GM21423 (cell line): ENCODE results near the gene SLF2.

Source experiments
- ATAC-seq: cut with Tn5 transposase; IDR thresholded peaks from one replicate; pipeline ENCODE4 v1.9.1; 2021; ENCODE audit warnings: mild to moderate bottlenecking, moderate library complexity; ENCODE audit not compliant: unreplicated experiment

The SLF2 gene, protein sequence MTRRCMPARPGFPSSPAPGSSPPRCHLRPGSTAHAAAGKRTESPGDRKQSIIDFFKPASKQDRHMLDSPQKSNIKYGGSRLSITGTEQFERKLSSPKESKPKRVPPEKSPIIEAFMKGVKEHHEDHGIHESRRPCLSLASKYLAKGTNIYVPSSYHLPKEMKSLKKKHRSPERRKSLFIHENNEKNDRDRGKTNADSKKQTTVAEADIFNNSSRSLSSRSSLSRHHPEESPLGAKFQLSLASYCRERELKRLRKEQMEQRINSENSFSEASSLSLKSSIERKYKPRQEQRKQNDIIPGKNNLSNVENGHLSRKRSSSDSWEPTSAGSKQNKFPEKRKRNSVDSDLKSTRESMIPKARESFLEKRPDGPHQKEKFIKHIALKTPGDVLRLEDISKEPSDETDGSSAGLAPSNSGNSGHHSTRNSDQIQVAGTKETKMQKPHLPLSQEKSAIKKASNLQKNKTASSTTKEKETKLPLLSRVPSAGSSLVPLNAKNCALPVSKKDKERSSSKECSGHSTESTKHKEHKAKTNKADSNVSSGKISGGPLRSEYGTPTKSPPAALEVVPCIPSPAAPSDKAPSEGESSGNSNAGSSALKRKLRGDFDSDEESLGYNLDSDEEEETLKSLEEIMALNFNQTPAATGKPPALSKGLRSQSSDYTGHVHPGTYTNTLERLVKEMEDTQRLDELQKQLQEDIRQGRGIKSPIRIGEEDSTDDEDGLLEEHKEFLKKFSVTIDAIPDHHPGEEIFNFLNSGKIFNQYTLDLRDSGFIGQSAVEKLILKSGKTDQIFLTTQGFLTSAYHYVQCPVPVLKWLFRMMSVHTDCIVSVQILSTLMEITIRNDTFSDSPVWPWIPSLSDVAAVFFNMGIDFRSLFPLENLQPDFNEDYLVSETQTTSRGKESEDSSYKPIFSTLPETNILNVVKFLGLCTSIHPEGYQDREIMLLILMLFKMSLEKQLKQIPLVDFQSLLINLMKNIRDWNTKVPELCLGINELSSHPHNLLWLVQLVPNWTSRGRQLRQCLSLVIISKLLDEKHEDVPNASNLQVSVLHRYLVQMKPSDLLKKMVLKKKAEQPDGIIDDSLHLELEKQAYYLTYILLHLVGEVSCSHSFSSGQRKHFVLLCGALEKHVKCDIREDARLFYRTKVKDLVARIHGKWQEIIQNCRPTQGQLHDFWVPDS

DNA sequence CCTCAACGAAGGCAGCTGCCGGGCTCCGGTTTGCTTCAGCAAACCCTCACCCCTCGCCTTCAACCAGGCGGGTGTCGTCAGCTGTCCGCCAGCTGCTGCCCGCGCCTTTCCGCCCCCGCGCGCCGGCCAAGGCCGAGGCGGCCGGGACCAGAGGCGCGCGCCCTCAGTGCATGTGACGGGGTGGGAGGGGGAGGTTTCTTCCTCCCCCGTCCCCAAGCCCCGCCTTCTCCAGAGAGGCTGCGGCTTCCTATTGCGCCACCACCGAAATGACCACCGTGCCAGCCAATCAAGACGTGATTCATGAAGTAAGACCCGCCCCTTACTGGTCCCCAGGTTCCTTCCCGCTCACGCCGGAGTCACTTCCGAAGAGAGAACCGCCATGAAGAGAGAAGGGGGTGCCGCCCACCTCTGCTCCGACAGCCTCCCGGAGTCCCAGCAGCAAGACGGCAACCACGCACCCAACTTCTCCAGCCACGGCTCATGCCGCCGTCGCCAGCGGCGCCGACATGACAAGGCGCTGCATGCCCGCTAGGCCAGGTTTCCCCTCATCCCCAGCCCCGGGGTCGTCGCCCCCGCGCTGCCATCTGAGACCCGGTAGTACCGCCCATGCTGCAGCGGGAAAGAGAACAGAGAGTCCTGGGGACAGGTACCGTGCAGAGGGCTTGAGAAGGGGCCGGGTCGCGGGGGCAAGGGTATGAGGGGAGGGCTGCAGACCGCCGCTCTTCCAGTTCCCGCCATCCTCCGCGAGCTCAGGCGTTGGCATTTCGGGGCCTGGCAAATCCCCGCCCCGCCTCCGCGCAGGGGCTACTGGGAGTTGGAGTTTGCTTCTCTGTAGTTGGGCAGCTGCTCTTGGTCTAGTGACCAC lies at the start of gene SLF2:
Gene SLF2 (plus strand): TSS at position 359 of the 865 bp plus-strand sequence. CDS start 148 bp downstream, at position 507.
- ATAC-seq: peak; percentile 95

- no peak for ATAC-seq
Observed at GRCh38 chr10:100863433-100863832, 49.3 kb upstream of the SLF2 start.

DNA sequence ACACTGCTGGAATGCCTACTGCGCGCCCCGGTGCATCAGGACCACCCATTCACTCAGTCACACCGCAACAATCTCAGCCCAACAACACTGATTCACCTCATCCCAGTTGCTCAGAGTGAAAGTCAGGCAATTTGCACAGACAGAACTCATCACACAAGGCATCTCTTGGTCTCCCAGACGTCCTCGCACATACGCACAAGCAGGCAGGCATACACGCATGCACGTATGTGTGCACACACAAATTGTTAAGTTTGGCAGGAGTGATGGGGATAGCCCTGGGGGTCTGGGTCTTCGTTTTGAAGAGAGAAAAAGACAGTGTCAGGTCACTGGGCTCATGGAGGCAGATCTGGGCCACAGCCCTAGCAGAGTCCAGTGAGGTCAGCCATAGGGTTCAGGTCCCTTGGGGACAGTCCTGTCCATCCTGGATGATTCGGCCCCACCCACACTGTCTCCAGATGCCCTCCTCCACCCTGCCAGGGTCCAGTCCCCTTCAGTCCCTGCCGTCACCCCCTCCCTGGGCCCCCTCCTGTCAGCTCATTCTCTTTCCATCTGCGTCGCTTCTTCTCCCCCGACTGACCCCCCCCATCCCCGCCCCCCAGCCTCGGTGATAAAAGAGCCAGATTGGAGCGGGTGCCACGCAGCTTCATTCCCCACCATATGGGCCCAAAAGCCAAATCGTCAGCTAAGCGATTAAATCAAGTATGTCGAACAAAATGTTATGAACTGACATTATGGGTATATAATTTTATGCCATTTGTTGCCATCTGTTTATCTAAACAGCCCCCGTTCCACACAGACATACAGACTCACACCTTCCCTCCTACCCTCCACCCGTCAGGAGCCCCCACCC lies 48.5 kb upstream of the SLF2 start:
- ATAC-seq: no peak

- ATAC-seq: no peak
Observed at GRCh38 chr10:100864978-100865377, 47.8 kb upstream of the SLF2 start.

- ATAC-seq: no peak
Observed at GRCh38 chr10:100866010-100866409, 46.8 kb upstream of the SLF2 start.

DNA sequence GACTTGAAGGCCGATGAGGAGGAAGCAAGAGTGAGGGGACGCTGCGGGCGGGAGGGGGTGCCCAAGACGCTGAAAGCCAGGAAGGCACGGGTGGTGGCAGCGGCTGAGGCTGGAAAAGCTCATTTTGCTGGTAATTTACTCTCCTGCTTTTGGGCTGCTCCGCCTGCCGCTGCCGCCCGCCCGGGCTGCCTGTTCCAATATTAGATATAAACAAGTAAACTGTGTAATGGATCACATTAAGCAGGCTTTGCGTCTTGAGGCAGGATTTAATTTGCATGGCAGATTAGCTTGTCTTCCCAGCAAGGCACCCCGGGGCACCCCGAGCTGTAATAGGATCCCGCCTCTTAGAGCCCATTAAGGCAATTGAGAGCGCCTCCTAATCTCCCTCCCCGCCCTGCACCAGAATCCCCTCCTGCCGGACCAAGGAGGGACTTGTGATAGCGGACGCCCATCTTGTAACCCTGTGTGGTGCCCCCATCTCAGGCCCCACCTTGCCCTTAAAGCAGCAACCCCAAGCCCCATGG lies 46.1 kb upstream of the SLF2 start:
- ATAC-seq: no peak

GRCh38 chr10:100867261-100867963 lies 45.4 kb upstream of the SLF2 start:
- ATAC-seq: no peak

DNA sequence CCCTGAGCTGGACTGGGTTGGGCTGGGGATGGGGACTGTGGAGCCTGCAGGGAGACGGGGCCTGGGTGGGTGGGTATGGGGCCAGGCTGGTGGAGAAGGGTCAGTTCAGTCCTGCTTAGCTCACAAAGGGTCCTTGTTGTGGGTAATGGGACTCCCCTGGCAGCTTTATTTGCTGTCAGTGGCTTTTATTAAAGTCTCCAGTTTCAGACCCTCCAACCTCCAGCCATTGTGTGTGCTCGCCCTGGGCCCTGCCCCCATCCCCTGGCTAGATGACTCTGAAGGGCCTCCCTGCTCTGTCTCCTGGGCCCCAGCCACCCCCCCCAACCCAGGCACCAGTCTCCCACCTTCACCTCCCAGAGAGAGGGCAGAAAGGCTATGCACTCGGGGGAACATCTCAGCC lies 44.4 kb upstream of the SLF2 start:
- ATAC-seq: no peak

GRCh38 chr10:100869399-100869798 lies 43.4 kb upstream of the SLF2 start:
- ATAC-seq: no peak

DNA sequence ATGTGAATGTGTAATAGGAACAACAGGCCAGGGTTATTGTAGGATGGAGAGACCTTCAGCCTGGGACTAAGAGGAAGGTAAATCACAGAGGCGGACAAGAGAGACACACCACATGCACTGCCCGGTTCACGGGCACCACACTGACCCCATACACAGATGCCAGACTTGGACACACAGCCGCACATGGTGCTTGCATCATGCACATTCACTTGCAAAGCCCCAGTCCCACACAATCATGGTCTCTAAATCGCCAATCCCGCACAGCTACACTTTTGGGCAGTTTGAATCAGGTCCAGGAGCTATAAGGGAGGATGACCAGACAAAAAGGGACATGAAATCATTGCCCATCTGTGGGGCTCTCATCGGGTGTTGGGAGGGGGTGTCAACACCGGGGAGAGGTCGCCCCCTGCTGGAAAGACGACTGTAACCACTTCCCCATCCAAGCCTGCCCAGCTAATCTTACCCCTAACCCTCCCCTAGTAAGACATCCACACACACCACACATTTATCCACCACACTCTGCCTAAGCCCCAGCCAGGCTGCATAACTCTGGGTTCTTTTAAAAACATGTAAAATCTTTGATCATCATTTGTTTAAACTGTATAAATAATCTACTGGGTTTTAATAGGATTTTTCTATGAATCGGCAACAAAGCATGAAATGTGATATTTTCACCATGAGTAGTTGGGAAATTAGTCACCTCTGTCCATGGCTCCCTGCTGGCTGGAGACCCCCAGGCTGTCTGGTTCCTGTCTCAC lies 40.5 kb upstream of the SLF2 start:
- no peak for ATAC-seq

- no peak for ATAC-seq
Observed at GRCh38 chr10:100873146-100873826, 39.5 kb upstream of the SLF2 start.

DNA sequence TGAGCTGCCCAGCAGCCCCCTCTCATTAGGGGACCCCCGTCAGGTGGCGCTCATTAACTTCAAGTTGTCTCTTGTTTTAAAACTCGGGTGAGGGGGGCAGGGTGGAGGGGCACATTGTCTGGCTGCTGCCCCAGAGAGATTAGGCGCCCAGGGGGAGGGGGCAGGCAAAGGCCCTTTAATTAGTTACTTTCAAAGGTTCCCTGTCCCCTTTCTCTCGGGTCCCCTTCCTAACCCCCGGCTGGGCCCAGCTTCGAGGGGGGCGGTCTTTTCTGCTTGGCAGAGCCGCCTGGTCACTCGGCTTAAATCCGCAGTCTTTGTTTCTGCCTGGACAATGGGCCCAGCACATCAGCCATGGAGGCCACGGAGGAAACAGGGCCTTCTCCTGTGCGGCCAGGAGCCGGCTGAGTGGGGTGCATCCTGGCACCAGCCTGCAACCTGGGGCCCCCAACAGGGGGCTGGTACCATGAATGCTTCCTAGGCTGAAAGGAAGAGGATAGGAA lies 38.9 kb upstream of the SLF2 start:
- ATAC-seq: no peak

DNA sequence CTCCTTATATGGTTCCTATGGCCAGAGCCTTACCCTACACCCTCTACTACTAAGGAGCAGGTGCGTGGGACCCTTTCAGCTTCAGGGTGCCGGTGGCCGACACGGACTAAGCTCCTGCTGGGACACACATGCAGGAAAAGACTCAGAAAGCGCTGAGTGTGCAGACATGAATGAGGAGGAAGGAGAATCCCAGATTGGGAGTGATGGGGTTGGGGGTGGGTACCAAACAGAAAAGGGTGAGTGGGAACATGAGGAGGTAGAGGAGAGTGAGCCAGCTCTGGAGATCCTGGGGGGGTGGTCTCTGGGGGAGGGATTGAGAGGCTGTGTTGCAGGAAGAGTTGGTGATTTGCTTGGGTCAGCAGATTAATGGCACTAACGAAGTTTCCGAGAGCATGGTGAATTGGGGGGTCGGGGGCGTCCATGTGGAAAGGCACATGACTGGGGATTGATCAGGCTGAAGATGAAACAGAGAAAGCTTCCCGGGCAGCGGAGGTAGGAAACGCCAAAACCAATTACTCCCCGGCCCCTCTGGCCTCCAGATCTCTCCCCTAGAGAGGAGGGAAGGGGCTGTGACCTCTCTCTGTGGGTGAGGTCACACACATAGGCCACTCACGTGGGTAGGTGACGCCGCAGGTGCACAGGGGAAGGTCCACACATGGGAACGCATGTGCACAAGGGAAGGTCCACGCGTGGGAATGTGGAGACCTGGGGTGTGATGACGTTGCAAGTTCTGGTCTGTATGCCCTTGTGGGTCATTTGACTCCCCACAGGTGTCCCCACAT lies 37.9 kb upstream of the SLF2 start:
- ATAC-seq: no peak

- no peak for ATAC-seq
Observed at GRCh38 chr10:100875484-100876166, 37.1 kb upstream of the SLF2 start.

GRCh38 chr10:100876585-100877460 lies 35.9 kb upstream of the SLF2 start:
- ATAC-seq: no peak
